A549 treated with CORT108297 at 1 μM for 4 hours (cell line): ENCODE measurements around the gene ACTBL2. TPM values are rescaled to one million over a fixed set of nuclear protein-coding genes. Genes with fewer than 3 reads are reported as not detected.

ENCODE experiments used
- total RNA-seq: library from RNA; stranded (reverse); fragments of 200-300 nt; extraction: Qiagen RNA extraction; gene quantifications from 5 replicates; pipeline ENCODE4 v1.2.3, GENCODE V29; 2022

ACTBL2 gene
- total RNA-seq, result 0.03 to 0.06 TPM (median 0.03 TPM) in 3 of 5 replicates, not detected in the others

GRCh38 chr5:57482671-57483106, at the start of gene ACTBL2:
TSS of gene ACTBL2 (minus strand) at chr5:57482811. CDS start at chr5:57482707, 104 bp downstream.

